Measurements from ENCODE around the gene EXOC3L4.
A peak's percentile ranks its signal among the peaks of the same experiment; 100 is the strongest.

DNA sequence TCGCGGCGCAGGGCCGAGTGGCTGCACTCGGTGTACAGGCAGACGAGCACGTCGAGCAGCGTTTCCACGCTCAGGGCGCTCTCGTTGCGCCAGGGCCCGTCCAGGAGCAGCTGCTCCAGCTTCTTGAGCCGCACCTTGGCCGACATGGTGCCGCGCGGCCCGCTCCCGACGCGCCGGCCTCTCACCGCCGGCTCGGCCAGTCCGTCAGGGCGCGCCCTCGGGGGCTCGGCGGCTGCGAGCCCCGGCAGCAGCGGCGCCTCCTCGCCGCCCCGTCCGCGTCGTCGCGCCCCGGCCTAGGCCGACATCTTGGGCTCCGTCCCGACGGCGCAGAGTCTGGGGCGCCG, 37.5 kb upstream of the EXOC3L4 start:
- TF ChIP-seq ZNF274 (IDR thresholded peaks at IDR 0.05; ENCODE audit: borderline replicate concordance, extremely low read depth, low read length) (no peak), TEAD4 (IDR thresholded peaks at IDR 0.05; ENCODE audit: low read depth, low read length) (no peak), PHF8 (conservative IDR thresholded peaks at IDR 0.05; ENCODE audit: low read depth, low read length) (peak; percentile 21; the same call in 1 of the 2 replicates), CEBPB (IDR thresholded peaks at IDR 0.05; ENCODE audit: low read depth, low read length) (no peak), YY1 (IDR thresholded peaks at IDR 0.05; ENCODE audit: low read depth, low read length) (peak; percentile 49; the same call in 1 of the 2 replicates), CTCF (IDR thresholded peaks at IDR 0.05; ENCODE audit: control extremely low read depth in 1 of 3, insufficient read depth in 1 of 3, low read depth in 1 of 3, low read length in 3 of 3) (no peak), EZH2 (IDR thresholded peaks at IDR 0.05; ENCODE audit: low read depth, low read length, severe bottlenecking) (no peak), TBP (IDR thresholded peaks at IDR 0.05; ENCODE audit: low read depth, low read length) (no peak), EP300 (IDR thresholded peaks at IDR 0.05; ENCODE audit: borderline replicate concordance in 1 of 2, low read depth in 2 of 2, low read length in 2 of 2) (no peak), RFX5 (IDR thresholded peaks at IDR 0.05; ENCODE audit: borderline replicate concordance, low read depth, low read length) (no peak), BACH1 (IDR thresholded peaks at IDR 0.05; ENCODE audit: low read length) (no peak), RAD21 (IDR thresholded peaks at IDR 0.05 in 1 of 2, conservative IDR thresholded peaks at IDR 0.05 in 1 of 2; ENCODE audit: low read depth in 2 of 2, low read length in 2 of 2) (no peak)
- TF ChIP-seq, protein P1, sequence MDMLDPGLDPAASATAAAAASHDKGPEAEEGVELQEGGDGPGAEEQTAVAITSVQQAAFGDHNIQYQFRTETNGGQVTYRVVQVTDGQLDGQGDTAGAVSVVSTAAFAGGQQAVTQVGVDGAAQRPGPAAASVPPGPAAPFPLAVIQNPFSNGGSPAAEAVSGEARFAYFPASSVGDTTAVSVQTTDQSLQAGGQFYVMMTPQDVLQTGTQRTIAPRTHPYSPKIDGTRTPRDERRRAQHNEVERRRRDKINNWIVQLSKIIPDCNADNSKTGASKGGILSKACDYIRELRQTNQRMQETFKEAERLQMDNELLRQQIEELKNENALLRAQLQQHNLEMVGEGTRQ (IDR thresholded peaks at IDR 0.05; ENCODE audit: low read length): no peak

Measured in H1 (cell line).